WTC11 (cell line): ENCODE data around the gene FBXO48. TPM values are rescaled to one million over a fixed set of nuclear protein-coding genes. Genes with fewer than 3 reads are reported as not detected.

Experiments
- ATAC-seq: fragments of 200-7000 bp; cut with Tn5 transposase; 2 replicates; pipeline ENCODE4 v1.10.0; 2021; ENCODE audit warnings: mild to moderate bottlenecking, moderate library complexity
- CTCF ChIA-PET: fragments of 300-600 bp; sonication (Branson Sonifier 250); formaldehyde crosslinking; loops from one replicate; lab custom pipeline; 2021; ENCODE audit warnings: antibody characterized with exemption; lab: Charles Lee
- POLR2A ChIA-PET: fragments of 350-600 bp; sonication (Branson Sonifier 250); formaldehyde crosslinking; loops from one replicate; lab custom pipeline; 2021; ENCODE audit warnings: antibody characterized with exemption; lab: Charles Lee
- DNase-seq: peaks from one replicate; pipeline ENCODE4 v3.0.0; 2021; ENCODE audit warnings: low spot score
- H3K27ac Mint-ChIP-seq: 2 replicates; pipeline ENCODE4 v1.8.0; 2021; ENCODE audit warnings: mixed read lengths
- H3K27me3 Mint-ChIP-seq: 2 replicates; pipeline ENCODE4 v1.8.0; 2021; ENCODE audit warnings: low read depth, mild to moderate bottlenecking, moderate library complexity, mixed read lengths
- H3K36me3 Mint-ChIP-seq: 2 replicates; pipeline ENCODE4 v1.8.0; 2021; ENCODE audit warnings: mixed read lengths
- H3K4me1 Mint-ChIP-seq: 2 replicates; pipeline ENCODE4 v1.8.0; 2022; ENCODE audit warnings: mixed read lengths
- H3K4me3 Mint-ChIP-seq: 2 replicates; pipeline ENCODE4 v1.8.0; 2021; ENCODE audit warnings: mild to moderate bottlenecking, moderate library complexity, mixed read lengths
- H3K9me3 Mint-ChIP-seq: 2 replicates; pipeline ENCODE4 v1.8.0; 2021; ENCODE audit warnings: mixed read lengths
- ATF1 ChIP-seq: sonication (generic); formaldehyde crosslinking; IDR thresholded peaks from 2 replicates; pipeline ENCODE4 v1.8.1; 2023; ENCODE audit warnings: mild to moderate bottlenecking, moderate library complexity, missing genetic modification reagents
- FOXK1 ChIP-seq: sonication (generic); formaldehyde crosslinking; IDR thresholded peaks from 2 replicates; pipeline ENCODE4 v1.8.0; 2022; ENCODE audit warnings: mild to moderate bottlenecking, moderate library complexity, missing genetic modification reagents
- GRHL2 ChIP-seq: fragments of 250-450 bp; sonication (Bioruptor Pico); IDR thresholded peaks from 2 replicates; pipeline ENCODE4 v1.8.0; 2022; ENCODE audit warnings: mild to moderate bottlenecking, moderate library complexity; ENCODE audit not compliant: insufficient replicate concordance, severe bottlenecking
- JAZF1 ChIP-seq: fragments of 250-450 bp; sonication (Bioruptor Pico); IDR thresholded peaks from 2 replicates; pipeline ENCODE4 v1.9.0; 2021; ENCODE audit warnings: moderate library complexity, mild to moderate bottlenecking, inconsistent platforms
- SMAD3 ChIP-seq: sonication (generic); formaldehyde crosslinking; IDR thresholded peaks from 2 replicates; pipeline ENCODE4 v1.8.0; 2022; ENCODE audit warnings: missing genetic modification reagents, mild to moderate bottlenecking, borderline replicate concordance
- TCF7 ChIP-seq: sonication (generic); formaldehyde crosslinking; IDR thresholded peaks from 2 replicates; pipeline ENCODE4 v1.8.0; 2022; ENCODE audit warnings: mild to moderate bottlenecking, low read depth, missing genetic modification reagents, moderate library complexity
- TEAD1 ChIP-seq: sonication (generic); formaldehyde crosslinking; IDR thresholded peaks from 2 replicates; pipeline ENCODE4 v1.8.0; 2022; ENCODE audit warnings: mild to moderate bottlenecking, missing genetic modification reagents
- TEAD4 ChIP-seq: sonication (generic); formaldehyde crosslinking; IDR thresholded peaks from 2 replicates; pipeline ENCODE4 v1.8.0; 2022; ENCODE audit warnings: mild to moderate bottlenecking, missing genetic modification reagents
- TP53 ChIP-seq: sonication (generic); formaldehyde crosslinking; IDR thresholded peaks from 2 replicates; pipeline ENCODE4 v1.8.1; 2023; ENCODE audit warnings: mild to moderate bottlenecking, missing genetic modification reagents
- total RNA-seq: library from RNA; stranded (reverse); gene quantifications from 3 replicates; pipeline ENCODE4 v1.2.3, GENCODE V29; 2021
- TF ChIP-seq, protein P1 (sequence below): sonication (generic); formaldehyde crosslinking; IDR thresholded peaks from 2 replicates; pipeline ENCODE4 v1.8.1; 2022; ENCODE audit warnings: mild to moderate bottlenecking, moderate library complexity, missing genetic modification reagents
- TF ChIP-seq, protein P2 (sequence below): sonication (generic); formaldehyde crosslinking; IDR thresholded peaks from 2 replicates; pipeline ENCODE4 v1.8.1; 2023; ENCODE audit warnings: mild to moderate bottlenecking, moderate library complexity, missing genetic modification reagents
- TF ChIP-seq, protein P3 (sequence below): fragments of 200-600 bp; IDR thresholded peaks from 2 replicates; pipeline ENCODE4 v1.8.0; 2022; ENCODE audit warnings: antibody characterized with exemption

FBXO48 gene
- total RNA-seq, 1 experiment from 2014 or later, result 1.3 TPM

DNA sequence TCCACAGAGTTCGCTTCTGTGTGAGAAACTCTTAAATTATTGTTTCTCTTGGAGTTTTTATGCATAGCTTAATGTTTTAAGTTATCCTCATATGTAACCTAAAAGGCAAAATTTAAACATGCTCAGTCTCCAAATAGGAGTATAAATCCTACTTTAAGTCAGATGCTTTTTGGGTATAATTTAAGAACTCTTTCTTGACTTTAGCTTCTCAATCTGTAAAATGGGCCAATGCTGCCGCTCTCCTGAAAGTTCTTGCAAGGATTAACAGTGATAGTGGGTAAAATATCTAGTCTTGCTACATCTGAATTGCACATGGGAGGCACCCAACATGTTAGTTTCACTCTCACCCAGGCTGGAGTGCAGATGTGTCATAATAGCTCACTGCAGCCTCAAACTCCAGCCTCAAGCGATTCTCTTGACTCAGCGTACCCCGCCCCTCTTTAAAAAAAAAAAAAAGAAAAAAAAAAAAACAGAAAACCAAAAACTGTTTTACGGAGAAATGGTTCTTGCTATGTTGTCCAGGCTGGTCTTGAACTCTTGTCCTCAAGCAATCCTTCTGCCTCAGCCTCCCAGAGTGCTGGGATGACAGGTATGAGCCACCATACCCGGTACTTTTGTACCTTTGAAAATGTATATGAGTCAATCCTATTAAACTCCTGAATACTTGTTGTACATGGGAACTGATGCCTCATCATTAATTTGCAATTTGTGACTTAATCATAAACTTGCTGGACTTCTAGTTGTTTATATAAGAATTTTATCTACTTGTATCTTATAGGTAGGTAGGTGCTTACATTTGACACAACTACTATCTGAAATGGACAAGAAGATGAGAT is 1.8 kb downstream of the FBXO48 start:
- CTCF ChIA-PET, result interaction anchor here (1.3 to 2.6 kb wide), 2 partner anchors 23 to 244 kb away, joined by 4 to 27 read pairs; no protein-coding TSS in a partner anchor
- H3K4me3 Mint-ChIP-seq, result peak overlapping the region; percentile 97; the same call in 1 of the 2 replicates
- no peaks in the 10 kb centered on the region for H3K9me3 Mint-ChIP-seq
- POLR2A ChIA-PET, result no interaction called here
- ATAC-seq (no peak), DNase-seq (no peak)
- no peaks in the 10 kb centered on the region for H3K36me3 Mint-ChIP-seq
- TF ChIP-seq, protein P1, sequence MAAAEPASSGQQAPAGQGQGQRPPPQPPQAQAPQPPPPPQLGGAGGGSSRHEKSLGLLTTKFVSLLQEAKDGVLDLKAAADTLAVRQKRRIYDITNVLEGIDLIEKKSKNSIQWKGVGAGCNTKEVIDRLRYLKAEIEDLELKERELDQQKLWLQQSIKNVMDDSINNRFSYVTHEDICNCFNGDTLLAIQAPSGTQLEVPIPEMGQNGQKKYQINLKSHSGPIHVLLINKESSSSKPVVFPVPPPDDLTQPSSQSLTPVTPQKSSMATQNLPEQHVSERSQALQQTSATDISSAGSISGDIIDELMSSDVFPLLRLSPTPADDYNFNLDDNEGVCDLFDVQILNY (CRISPR knock-in tag), result no peak
- TF ChIP-seq FOXK1, result no peak
- TF ChIP-seq SMAD3 (CRISPR knock-in tag), result no peak
- TF ChIP-seq TEAD4 (CRISPR knock-in tag), result no peak
- TF ChIP-seq TP53 (CRISPR knock-in tag), result no peak
- no peaks in the 10 kb centered on the region for H3K27me3 Mint-ChIP-seq
- no peak overlapping the region for H3K27ac Mint-ChIP-seq
- peaks cover 10% of the 10 kb centered on the region; the same call in 1 of the 2 replicates for H3K4me1 Mint-ChIP-seq

DNA sequence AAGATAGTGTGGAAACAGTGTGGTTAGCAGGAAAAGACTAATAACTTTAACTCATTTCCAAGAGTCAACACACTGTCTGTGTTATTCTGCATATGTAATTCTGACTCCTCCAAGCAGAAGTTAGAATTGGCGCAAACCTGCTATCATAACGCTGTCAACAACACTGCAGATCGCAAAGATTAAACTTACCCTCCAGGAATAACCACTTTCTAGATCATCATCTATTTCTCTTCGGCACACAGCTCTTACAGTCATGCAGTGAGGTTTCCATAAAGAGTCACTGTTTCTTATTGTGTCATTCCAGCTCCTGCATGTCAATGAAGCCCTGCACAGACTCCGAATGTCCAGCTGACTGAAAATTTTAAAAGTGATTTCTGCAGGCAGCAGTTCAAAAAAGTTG is 2.4 kb downstream of the FBXO48 start:
- Mint-ChIP-seq H3K4me3 (no peak overlapping the region), H3K9me3 (no peaks in the 10 kb centered on the region), H3K4me1 (peaks cover 10% of the 10 kb centered on the region; the same call in 1 of the 2 replicates), H3K36me3 (no peaks in the 10 kb centered on the region), H3K27ac (no peak overlapping the region), H3K27me3 (no peaks in the 10 kb centered on the region)
- DNase-seq, result no peak
- ATAC-seq, result no peak
- ChIA-PET POLR2A (no interaction called here), CTCF (interaction anchor here (1.3 kb wide), 1 partner anchor 23 kb away, joined by 4 read pairs; no protein-coding TSS in a partner anchor)
- no peak for TF ChIP-seq TEAD1 (CRISPR knock-in tag)
- no peak for TF ChIP-seq JAZF1 (CRISPR knock-in tag)
- TF ChIP-seq, protein P1 (CRISPR knock-in tag), result no peak
- TF ChIP-seq GRHL2 (CRISPR knock-in tag), result no peak
- TF ChIP-seq ATF1, result no peak
- TF ChIP-seq, protein P2, sequence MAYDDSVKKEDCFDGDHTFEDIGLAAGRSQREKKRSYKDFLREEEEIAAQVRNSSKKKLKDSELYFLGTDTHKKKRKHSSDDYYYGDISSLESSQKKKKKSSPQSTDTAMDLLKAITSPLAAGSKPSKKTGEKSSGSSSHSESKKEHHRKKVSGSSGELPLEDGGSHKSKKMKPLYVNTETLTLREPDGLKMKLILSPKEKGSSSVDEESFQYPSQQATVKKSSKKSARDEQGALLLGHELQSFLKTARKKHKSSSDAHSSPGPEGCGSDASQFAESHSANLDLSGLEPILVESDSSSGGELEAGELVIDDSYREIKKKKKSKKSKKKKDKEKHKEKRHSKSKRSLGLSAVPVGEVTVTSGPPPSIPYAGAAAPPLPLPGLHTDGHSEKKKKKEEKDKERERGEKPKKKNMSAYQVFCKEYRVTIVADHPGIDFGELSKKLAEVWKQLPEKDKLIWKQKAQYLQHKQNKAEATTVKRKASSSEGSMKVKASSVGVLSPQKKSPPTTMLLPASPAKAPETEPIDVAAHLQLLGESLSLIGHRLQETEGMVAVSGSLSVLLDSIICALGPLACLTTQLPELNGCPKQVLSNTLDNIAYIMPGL (CRISPR knock-in tag), result no peak

DNA sequence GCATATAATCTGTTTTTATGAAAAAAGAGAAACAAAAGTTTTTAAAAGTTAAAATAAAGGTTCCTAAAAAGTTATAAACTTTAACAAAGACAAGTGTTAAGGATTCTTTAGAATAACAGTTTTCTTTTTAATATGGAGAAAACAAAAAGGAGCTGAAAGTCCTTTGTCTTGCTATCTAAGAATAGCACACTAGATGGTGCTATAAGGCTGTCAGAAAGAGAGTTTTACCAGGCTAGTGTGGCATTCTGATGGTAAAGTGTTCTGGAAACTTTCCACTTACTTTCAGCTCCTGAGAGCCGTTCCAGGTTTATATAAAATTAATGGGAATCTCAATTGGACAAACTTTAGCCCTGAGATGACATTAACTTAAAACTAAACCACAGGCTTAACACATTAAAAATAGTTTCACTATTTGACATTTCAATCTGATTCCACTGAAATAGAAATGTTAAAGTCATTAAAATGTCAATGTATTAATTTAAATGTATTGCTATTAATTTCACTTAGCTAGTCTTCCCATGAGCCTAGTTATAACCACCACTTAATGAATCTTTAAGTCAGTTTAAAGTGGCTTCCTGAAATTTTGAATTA is 3.7 kb downstream of the FBXO48 start:
- Mint-ChIP-seq H3K4me1 (peaks cover 7% of the 10 kb centered on the region; the same call in 1 of the 2 replicates), H3K27ac (no peak overlapping the region), H3K9me3 (no peaks in the 10 kb centered on the region), H3K4me3 (no peak overlapping the region), H3K36me3 (no peaks in the 10 kb centered on the region), H3K27me3 (no peaks in the 10 kb centered on the region)
- TF ChIP-seq TCF7 (CRISPR knock-in tag), result no peak
- TF ChIP-seq, protein P3, sequence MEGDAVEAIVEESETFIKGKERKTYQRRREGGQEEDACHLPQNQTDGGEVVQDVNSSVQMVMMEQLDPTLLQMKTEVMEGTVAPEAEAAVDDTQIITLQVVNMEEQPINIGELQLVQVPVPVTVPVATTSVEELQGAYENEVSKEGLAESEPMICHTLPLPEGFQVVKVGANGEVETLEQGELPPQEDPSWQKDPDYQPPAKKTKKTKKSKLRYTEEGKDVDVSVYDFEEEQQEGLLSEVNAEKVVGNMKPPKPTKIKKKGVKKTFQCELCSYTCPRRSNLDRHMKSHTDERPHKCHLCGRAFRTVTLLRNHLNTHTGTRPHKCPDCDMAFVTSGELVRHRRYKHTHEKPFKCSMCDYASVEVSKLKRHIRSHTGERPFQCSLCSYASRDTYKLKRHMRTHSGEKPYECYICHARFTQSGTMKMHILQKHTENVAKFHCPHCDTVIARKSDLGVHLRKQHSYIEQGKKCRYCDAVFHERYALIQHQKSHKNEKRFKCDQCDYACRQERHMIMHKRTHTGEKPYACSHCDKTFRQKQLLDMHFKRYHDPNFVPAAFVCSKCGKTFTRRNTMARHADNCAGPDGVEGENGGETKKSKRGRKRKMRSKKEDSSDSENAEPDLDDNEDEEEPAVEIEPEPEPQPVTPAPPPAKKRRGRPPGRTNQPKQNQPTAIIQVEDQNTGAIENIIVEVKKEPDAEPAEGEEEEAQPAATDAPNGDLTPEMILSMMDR, result peak; percentile 28; the same call in 1 of the 2 replicates
- CTCF ChIA-PET, result interaction anchor here (0.5 to 2.0 kb wide), 38 partner anchors 9 to 688 kb away, joined by 3 to 27 read pairs (median 4); no protein-coding TSS in a partner anchor
- ATAC-seq (no peak), DNase-seq (no peak)
- POLR2A ChIA-PET, result no interaction called here
